ENCODE measurements around the gene PPP1R7. TPM values are rescaled to one million over a fixed set of nuclear protein-coding genes. Genes with fewer than 3 reads are reported as not detected.

PPP1R7 gene
- total RNA-seq, 1 donor from 2014 or later: 55.5 TPM

DNA sequence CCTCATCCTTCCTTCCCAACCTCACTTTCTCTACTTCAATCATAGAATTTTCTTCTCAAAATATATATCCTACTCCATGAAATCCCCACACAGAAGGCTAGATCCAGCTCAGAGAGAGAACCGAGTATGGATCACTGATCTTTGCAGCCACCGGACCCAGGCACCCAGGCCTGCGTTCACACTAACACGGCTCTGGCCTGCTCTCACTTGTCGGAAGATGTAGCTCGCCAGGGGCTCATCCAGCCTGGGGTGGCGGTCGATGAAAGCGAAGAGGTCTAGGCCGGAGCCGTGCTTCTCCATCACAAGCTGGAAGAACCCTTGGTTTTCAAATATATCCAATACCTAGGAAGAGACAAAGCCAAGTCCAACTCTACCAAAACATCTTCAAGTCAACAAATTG lies 35.4 kb upstream of the PPP1R7 start:
- DNase-seq (ENCODE audit: extremely low spot score, unreplicated experiment): no peak
- no peaks in the 10 kb centered on the region for H3K27me3 Mint-ChIP-seq (ENCODE audit: unreplicated experiment)
- H3K27ac Mint-ChIP-seq (ENCODE audit: unreplicated experiment): no peak overlapping the region
- no peak overlapping the region for H3K4me3 Mint-ChIP-seq (ENCODE audit: unreplicated experiment)
- TF ChIP-seq CTCF (IDR thresholded peaks at IDR 0.05): no peak
- H3K36me3 Mint-ChIP-seq (ENCODE audit: unreplicated experiment): peaks cover 4% of the 10 kb centered on the region
- no peaks in the 10 kb centered on the region for H3K9me3 Mint-ChIP-seq (ENCODE audit: unreplicated experiment)
- no peaks in the 10 kb centered on the region for H3K4me1 Mint-ChIP-seq (ENCODE audit: unreplicated experiment)

DNA sequence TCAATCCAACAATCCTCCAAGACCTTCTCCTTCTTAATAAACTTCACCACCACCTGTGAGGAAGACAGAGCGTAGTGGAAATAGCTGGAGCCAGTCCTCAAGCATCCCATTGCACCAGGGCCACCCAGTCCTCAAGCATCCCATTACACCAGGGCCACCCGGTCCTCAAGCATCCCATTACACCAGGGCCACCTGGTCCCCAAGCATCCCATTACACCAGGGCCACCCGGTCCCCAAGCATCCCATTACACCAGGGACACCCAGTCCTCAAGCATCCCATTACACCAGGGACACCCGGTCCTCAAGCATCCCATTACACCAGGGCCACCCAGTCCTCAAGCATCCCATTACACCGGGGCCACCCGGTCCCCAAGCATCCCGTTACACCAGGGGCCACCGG lies 34.9 kb upstream of the PPP1R7 start:
- no peaks in the 10 kb centered on the region for H3K9me3 Mint-ChIP-seq (ENCODE audit: unreplicated experiment)
- DNase-seq (ENCODE audit: extremely low spot score, unreplicated experiment): no peak
- H3K27me3 Mint-ChIP-seq (ENCODE audit: unreplicated experiment): no peaks in the 10 kb centered on the region
- no peak overlapping the region for H3K4me3 Mint-ChIP-seq (ENCODE audit: unreplicated experiment)
- no peak overlapping the region for H3K27ac Mint-ChIP-seq (ENCODE audit: unreplicated experiment)
- TF ChIP-seq CTCF (IDR thresholded peaks at IDR 0.05): no peak
- H3K4me1 Mint-ChIP-seq (ENCODE audit: unreplicated experiment): no peaks in the 10 kb centered on the region
- H3K36me3 Mint-ChIP-seq (ENCODE audit: unreplicated experiment): peaks cover 5% of the 10 kb centered on the region

DNA sequence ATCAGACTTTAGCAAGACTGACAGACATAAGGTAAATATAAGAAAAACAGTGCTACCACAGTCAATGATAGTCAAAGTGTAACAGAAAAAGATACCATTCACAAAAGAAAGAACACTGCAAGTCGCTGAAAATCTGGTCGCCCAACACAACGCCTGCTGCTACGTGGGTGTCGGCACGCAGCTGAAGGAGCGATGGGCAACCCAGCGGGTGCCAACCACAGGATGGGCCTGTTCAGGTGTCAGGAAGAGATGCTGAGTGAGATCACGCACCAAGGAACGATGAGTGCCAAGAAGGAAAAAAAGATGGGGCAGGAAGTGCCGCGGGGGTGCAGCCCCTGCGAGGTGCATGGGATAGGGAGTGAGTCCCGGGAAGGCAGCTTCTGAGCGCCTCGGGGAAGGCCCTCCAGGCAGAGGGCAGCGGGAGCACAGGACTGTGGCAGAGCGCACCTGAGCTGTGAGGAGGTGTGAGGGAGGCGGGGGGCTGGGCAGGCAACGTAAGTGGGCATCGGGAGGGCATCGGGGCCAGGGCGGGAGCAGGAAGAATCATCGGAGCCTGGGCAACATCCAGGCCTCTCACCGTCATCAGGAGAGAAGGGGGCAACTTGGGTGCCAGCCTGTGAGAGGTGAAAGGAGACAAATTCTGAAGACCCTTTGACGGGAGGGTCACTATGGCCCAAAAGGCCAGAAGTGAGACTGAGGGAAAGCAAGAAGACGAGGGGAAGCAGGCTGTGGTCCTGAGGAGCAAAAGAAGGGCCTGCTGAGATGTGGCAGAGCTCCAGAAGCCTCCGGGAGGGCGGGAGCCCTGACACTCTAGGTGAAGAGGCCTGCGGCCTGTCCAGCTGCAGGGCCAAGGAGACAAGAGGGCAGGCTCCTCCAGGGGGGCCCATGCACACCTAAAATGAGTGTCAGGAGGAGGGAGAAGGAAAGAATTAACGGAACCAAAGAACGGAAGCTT lies 33.4 kb upstream of the PPP1R7 start:
- Mint-ChIP-seq H3K27ac (ENCODE audit: unreplicated experiment) (no peak overlapping the region), H3K36me3 (ENCODE audit: unreplicated experiment) (peaks cover 18% of the 10 kb centered on the region)

DNA sequence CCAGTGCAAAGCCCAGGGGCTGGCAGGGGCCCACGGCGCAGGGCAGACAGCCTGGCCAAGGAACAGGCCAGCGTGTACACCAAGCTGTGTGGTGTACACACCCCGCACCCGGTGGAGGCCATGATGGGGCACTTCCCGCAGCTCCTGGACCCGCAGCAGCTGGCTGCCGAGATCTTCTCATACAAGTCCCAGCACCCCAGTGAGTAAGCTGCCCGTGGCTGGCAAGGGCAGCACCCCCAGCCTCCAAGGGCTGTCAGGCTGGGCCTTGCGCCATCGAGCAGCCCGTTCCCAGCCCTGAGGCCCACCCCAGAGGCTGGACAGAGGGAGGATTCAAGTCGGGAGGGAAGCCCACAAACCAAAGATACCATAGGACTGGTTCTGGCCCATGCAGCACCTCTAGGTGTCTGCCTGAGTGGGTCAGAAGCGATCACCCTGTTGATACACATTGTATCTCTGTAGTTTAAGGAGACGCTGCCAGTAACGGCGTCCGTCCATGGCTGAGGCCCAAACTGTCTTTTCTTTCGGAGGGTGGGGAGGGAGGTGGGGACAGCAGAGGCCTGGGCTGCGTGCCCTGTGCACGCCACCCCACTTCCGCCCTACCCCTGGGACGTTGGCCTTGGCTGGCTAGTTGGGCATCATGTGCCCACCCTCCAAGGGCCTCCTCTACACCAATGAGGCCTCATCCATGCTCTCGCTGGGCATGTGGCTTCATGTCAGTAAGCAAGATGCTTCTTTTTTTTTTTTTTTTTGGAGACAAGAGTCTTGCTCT lies 31.3 kb upstream of the PPP1R7 start:
- DNase-seq (ENCODE audit: extremely low spot score, unreplicated experiment): peak; percentile 84
- no peak for TF ChIP-seq CTCF (IDR thresholded peaks at IDR 0.05)
- H3K4me1 Mint-ChIP-seq (ENCODE audit: unreplicated experiment): no peaks in the 10 kb centered on the region
- peaks cover 8% of the 10 kb centered on the region for H3K9me3 Mint-ChIP-seq (ENCODE audit: unreplicated experiment)
- H3K36me3 Mint-ChIP-seq (ENCODE audit: unreplicated experiment): peaks cover 18% of the 10 kb centered on the region
- H3K4me3 Mint-ChIP-seq (ENCODE audit: unreplicated experiment): no peak overlapping the region
- no peak overlapping the region for H3K27ac Mint-ChIP-seq (ENCODE audit: unreplicated experiment)
- H3K27me3 Mint-ChIP-seq (ENCODE audit: unreplicated experiment): no peaks in the 10 kb centered on the region

More for the DNA sequence above, 33.4 kb upstream of the PPP1R7 start:
- peaks cover 8% of the 10 kb centered on the region for H3K9me3 Mint-ChIP-seq (ENCODE audit: unreplicated experiment)
- TF ChIP-seq CTCF (IDR thresholded peaks at IDR 0.05): no peak
- no peak overlapping the region for H3K4me3 Mint-ChIP-seq (ENCODE audit: unreplicated experiment)
- no peaks in the 10 kb centered on the region for H3K4me1 Mint-ChIP-seq (ENCODE audit: unreplicated experiment)
- no peak for DNase-seq (ENCODE audit: extremely low spot score, unreplicated experiment)
- H3K27me3 Mint-ChIP-seq (ENCODE audit: unreplicated experiment): no peaks in the 10 kb centered on the region

DNA sequence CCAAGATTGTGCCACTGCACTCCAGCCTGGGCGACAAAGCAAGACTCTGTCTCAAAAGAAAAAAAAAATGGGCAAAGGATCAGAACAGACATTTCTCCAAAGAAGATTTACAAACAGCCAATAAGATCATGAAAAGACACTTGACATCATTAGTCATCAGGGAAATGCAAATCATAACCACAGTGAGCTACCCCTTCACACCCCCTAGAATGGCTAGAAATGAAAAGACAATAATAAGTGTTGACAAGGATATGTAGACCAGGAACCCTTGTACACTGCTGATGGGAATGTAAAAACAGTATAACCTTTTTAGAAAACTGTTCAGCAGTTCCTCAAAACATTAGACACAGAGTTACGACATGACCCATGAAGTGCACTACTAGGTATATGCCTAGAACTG lies 29.8 kb upstream of the PPP1R7 start:
- DNase-seq (ENCODE audit: extremely low spot score, unreplicated experiment): no peak
- peaks cover 8% of the 10 kb centered on the region for H3K9me3 Mint-ChIP-seq (ENCODE audit: unreplicated experiment)
- no peaks in the 10 kb centered on the region for H3K4me1 Mint-ChIP-seq (ENCODE audit: unreplicated experiment)
- H3K27ac Mint-ChIP-seq (ENCODE audit: unreplicated experiment): no peak overlapping the region
- H3K27me3 Mint-ChIP-seq (ENCODE audit: unreplicated experiment): no peaks in the 10 kb centered on the region
- H3K36me3 Mint-ChIP-seq (ENCODE audit: unreplicated experiment): peaks cover 14% of the 10 kb centered on the region
- TF ChIP-seq CTCF (IDR thresholded peaks at IDR 0.05): no peak
- no peak overlapping the region for H3K4me3 Mint-ChIP-seq (ENCODE audit: unreplicated experiment)

Data from osteocyte (in vitro differentiated cells).